Effector CD4-positive, alpha-beta T cell (primary cell): Measurements from ENCODE around the gene UPF1.
"Not testable (repeated sequence)": the region's sequence is repeated elsewhere in the genome, so short reads cannot be mapped to it uniquely, and the experiment has no call there.

Source experiments
- DNase-seq: peaks from one replicate; pipeline ENCODE4 v3.0.0-alpha.2; 2020

UPF1 gene

DNA sequence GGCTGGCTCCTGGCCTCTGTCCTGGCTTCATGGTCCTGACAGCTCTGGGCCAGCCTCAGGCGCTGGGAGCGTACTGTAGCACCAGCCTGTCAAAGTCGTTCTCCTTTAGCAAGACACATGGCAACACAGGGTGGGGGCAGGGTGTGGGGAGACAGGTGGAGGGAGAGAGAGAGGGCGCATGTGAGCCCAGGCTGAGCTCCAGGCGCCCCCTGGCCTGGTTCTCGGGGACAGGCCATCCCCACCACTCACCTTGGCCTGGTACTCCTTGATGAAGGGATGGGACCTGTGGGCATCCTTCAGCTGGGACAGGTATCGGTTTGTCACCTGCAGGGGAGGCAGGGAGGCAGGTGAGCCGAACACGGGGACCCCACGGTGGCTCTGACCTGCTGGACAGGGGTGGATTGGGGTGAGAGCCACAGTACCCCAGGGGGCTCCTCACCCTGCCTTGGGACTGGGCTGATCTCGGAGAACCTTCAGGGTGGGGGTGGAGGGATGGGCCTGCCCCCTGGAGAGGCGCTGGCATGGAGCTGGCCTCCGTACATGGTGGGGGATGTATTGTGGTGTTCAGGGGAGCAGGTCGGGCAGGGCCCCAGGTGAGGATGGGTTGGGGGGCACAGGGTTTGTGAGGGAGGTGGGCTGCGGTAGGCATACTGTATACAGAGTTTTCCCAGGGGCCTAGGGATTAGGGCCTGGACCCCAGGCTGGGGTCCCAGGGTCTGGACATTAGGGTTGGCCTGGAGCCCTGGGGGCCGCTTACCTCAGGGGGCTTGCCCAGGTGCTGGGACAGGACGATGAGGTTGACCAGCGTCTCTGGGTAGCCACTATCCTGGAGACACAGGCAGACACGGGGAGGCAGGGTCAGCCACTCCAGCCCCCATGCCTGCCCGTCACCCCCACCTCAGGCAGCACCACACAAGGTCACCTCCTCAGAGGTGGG is 68.1 kb downstream of the UPF1 start:
- DNase-seq: no peak

DNA sequence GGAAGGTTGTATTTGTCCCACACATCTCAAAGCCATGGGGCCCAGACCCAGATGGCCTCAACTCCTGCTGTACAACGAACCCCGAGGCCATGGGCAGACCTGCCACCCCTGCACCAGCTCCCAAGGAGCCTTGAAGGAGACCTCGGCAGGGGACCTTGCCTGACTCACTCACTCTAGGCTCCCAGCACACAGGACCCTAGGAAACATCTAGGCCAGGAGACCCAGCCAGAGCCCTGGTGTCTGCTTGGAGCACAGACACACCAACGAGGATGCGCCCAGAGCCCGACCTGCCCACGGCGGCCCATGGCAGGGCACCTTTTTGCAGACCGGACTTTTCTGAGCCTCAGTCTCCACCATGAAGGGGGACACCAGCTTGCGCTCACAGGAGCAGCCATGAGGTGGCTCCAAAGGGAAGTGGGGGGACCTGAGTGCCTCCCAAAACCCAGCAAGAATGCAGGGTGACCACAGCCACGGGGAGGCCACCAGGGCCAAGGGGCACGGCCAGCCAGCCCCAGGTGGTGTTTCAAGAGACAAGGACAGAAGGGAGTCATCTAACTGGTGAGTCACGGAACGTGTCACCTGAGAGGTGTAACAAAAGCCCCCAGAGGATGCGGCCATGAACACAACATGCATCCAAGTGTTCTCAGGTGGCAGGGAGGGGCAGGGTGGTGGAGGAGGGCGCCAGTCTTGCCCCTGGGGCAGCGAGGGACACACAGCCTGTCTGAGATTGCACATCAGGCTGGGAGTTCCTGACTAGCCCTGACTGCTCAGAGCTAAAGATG is 69.1 kb downstream of the UPF1 start:
- DNase-seq: no peak

DNA sequence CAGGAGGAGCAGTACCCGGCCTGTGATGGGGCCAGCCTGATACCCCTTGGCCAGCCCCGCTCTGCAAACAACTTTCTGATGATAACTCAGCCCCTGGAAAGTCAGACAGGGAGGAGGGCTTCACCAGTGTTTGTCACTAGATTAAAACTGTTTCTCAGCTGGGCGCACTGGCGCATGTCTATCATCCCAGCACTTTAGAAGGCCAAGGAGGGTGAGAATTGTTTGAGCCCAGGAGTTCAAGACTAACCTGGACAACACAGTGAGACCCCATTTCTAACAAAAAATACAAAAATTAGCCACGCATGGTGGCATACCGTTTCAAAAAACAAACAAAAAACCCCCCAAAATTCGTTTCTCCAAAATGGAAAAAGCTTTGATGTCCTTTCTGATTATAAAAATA is 69.7 kb downstream of the UPF1 start:
- no peak for DNase-seq

GRCh38 chr19:18902519-18902918 is 70.8 kb downstream of the UPF1 start:
- DNase-seq: not testable (repeated sequence)

DNA sequence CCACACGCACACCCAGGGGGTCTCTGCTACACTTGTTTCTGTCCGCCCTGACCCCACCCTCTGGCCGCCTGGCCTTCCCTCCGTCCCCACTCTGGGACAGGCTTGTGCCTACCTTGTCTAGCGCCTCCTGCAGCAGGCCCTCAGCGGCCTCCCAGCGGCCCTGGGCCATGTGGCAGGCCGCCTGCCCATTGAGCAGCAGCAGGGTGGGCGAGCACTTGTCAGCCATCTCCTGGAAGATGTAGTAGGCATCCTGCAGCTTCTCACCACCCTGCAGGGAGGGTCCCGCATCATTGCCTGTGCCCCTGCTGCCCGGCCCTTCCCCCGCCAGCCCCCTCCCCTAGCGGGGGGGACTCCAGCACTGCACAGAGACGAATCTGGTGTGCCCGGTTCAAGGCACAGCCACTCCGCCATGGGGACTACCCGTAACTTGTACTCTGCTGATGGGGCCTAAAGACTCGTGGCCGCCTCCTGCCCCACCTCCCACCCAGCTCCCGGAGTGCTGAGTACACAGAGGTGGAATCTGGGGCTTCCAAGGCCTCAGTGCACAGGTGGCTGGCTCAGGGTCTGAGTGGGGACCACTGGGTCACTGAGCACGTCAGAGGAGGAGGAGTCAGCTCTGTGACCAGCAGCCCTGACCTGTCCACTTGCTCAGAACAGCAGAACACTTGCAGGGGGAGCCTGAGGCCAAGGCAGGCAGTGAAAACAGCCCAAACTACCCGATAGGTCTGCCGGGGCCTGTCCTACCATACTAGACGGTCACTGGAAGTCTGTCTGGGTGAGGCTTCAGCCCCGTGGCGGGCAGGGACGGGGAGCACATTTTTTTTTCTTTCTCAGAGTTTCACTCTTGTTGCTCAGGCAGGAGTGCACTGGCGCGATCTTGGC is 71.6 kb downstream of the UPF1 start:
- no peak for DNase-seq

DNA sequence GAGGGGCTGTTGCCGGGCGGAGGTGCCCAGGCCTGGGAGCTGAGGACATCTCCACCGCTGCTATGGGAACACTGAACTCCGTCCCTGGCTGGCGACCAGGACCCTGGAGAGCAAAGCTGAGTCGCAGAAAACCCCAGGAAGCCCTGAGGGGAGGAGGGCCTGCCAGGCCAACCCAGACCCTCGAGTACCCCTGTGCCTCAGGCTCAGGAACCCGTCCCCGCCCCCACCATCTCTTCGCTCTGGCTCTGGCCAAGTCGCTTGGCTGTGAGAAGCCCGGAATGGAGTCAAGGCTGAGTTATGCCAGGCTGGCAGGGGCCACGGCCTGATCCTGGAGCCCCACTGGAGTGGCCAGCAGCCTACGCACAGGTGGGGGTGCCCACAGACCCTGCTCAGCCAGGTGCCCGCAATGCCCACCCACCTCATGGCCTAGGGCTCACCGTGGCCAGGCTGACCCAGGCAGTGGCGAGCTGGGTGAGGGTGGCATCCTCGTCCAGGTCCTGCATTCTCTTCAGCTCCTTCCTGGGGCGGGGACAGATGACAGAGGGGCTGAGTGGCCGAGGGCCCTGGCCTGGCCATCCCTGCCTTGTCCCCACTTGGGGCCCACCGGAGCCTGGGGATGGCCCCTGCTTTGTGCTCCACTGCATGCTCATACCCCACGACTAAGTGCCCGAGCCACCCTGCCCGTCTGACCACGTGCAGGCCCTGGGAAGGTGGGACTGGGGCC is 72.7 kb downstream of the UPF1 start:
- no peak for DNase-seq

GRCh38 chr19:18905058-18905456 is 73.3 kb downstream of the UPF1 start:
- DNase-seq: no peak

GRCh38 chr19:18905513-18906236 is 73.9 kb downstream of the UPF1 start:
- no peak for DNase-seq

DNA sequence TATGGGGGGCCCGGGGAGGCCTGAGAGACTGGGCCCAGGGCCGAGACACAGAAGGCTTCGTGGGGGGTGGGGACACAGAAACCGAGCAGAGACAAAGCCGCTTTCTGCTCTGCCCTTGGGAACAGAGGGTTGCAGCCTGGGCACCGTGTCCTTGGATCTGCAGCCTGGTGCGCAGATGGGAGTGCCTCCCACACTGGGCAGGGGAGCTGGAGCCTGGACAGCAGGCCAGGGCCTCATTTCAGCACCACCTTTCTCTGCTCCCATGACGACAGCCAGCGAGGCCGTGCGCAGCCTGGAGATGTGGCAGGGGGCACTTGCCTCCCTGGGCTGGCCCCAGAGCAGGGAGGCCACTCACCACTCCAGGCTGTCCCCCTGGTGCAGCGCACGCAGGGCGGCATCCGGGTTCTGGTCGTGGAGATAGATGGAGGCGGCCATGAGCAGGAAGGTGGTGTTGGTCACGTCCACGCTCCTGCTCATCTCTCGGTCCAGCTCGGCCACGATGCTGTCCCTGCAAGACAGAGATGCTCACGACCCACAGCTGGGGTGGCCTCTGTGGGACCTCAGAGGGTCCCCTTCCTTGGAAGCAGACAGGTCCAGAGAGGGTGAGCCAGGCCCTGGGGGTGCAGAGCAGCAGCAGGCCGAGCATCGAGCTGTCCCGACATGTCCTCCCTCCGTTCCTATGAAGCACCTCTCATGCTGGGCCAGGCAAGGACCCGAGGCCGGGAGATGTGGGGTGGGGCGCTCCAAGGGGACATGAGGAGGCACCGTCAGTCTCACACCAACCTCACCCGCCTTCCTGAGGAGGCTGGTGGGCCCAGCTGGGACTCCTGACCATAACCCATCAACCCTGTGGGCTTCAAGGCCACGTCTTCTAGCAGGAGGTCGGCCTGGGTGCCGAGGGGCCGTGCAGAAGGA is 75.1 kb downstream of the UPF1 start:
- no peak for DNase-seq

- no peak for DNase-seq
These were observed 77.3 kb downstream of the UPF1 start for GRCh38 chr19:18908917-18909619.

DNA sequence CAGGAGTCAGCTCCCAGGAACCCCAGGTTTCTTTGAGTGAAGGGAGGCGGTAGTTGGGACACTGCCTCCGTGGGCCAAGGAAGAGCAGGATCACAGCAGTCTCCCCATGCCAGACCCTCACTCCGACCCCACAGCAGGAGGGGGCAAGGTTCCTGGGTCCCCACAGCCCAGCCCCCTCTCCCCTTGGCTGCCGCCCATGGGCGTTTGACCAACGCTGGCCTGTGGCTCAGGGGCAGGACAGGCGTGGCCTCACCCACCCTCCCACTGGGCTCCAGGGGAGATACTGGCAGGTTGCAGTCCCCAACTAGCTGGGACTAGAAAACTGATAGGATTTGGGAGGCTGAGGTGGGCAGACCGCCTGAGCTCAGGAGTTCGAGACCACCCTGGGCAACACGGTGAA is 78.3 kb downstream of the UPF1 start:
- no peak for DNase-seq

DNA sequence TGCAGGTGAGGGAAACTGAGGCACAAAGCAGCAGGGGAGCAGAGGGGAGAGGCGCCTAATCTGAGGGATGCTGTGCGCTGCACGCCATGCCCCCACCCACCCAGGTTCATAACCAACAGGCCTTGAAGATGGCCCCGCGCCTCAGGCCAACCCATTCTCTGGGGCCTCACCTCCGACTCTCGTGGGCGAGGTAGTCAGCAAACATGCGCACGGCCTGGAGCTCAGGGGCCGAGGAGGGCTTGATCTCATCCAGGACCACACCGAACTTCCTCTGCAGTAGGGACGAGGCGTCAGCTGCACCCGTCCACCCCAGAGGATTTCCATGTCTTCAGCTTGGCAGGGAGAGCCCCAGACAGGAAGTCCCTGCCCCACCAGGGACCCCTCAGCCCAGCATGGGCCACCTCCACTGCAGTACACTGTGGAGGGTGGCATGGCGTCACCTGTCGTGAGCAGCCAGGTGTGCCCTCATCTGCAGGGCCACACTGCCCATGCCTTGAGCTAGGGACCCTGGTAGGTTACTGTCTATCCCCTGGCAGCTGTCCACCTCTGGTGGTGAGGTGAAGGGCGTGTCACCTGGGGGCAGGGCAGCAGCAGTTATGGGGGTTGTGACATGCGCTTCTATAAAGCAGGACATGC is 79.2 kb downstream of the UPF1 start:
- no peak for DNase-seq

DNA sequence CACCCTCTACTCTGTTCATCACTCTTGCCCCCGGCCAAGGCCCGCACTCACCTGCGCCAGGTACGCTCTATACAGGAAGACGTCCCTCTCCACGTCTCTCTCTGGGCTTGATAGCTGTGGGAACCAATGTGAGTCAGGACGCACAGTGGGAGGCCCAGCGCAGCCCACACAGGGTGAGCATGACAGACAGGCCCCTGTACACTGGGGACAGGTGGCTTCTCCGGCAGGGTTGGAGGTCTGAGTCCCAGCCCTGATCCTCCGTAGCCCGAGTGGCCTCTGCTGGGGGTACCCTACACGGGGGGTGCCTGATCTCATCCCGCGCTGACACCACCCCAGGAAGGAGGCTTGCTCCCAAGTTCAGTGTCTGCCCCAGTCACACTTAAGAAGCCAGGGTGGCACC is 81.2 kb downstream of the UPF1 start:
- no peak for DNase-seq

DNA sequence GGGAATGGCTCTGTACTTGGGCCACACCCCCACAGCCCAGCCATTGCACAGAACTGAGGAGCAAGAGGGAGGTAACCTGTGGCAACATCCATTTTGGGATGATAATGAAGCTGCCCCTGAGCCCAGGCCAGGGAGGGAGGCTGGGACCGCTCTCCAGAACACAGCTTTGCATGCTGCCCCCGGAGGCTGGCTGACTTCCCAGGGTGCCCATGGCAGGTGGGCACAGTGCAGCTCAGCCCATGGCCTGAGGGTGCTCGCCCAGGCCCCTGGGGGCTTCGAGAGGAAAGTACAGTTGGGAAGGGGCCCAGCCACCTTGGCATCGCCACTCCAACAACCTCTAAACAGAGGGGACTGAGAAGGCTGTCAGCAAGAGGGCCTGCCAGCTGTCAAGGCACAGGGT is 81.7 kb downstream of the UPF1 start:
- no peak for DNase-seq

GRCh38 chr19:18915639-18916038 is 83.9 kb downstream of the UPF1 start:
- DNase-seq: no peak

- not testable (repeated sequence) for DNase-seq
These were observed 85.8 kb downstream of the UPF1 start for GRCh38 chr19:18917593-18917992.
